ENCODE results near the gene COQ2.
"Not testable (repeated sequence)": the region's sequence is repeated elsewhere in the genome, so short reads cannot be mapped to it uniquely, and the experiment has no call there.

The COQ2 gene

GRCh38 chr4:83308672-83309071, 24.1 kb upstream of the COQ2 start:
- Histone ChIP-seq H3K9me3 (ENCODE audit: control extremely low read depth in 1 of 5, control insufficient read depth in 4 of 5, insufficient read depth in 2 of 5, low read depth in 1 of 5, low read length in 4 of 5) (no peaks in the 10 kb centered on the region), H3K27me3 (replicated peaks in 2 of 5; ENCODE audit: control insufficient read depth in 4 of 5, insufficient read depth in 5 of 5, low read length in 4 of 5) (no peaks in the 10 kb centered on the region), H3K36me3 (ENCODE audit: control insufficient read depth in 4 of 4, insufficient read depth in 4 of 4, low read length in 3 of 4) (no peaks in the 10 kb centered on the region), H3K4me3 (ENCODE audit: control insufficient read depth in 1 of 7, extremely low read depth in 1 of 7, insufficient read depth in 4 of 7, low read depth in 2 of 7, low read length in 6 of 7) (no peak overlapping the region), H3K27ac (ENCODE audit: insufficient read depth in 1 of 2, low read depth in 1 of 2, low read length in 2 of 2, poor library complexity in 1 of 2, severe bottlenecking in 2 of 2) (no peak overlapping the region), H3K4me1 (ENCODE audit: control extremely low read depth in 1 of 4, control insufficient read depth in 4 of 4, insufficient read depth in 4 of 4, low read length in 3 of 4) (peaks cover 0 to 4% (median 0%) of the 10 kb centered on the region in 4 experiments)
- DNase-seq = no peak
- WGBS (ENCODE audit: insufficient coverage) = 100% methylated on average over 3 of the region's 4 CpGs
- CTCF ChIA-PET = interaction anchor here (1.1 to 2.6 kb wide), 4 partner anchors 11 to 18 kb away, joined by 3 to 6 read pairs (median 4); no protein-coding TSS in a partner anchor
- POLR2A ChIA-PET = no interaction called here

DNA sequence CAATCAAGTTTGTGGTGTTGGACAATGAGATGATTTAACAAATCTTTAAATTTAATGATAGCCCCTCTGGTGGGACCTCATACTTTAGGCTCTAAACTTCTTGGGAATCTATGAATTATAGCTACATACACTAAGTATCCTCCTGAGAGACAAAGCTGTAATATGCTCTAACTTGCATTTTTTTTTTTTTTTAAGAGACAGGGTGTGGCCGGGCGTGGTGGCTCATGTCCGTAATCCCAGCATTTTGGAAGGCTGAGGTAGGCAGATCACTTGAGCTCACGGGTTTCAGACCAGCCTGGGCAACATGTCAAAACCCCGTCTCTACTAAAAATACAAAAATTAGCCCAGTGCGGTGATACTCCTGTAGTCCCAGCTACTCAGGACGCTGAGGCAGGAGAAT, 23.3 kb upstream of the COQ2 start:
- H3K27me3 ChIP-seq (replicated peaks in 2 of 5; ENCODE audit: control insufficient read depth in 4 of 5, insufficient read depth in 5 of 5, low read length in 4 of 5) = no peaks in the 10 kb centered on the region
- no peaks in the 10 kb centered on the region for H3K9me3 ChIP-seq (ENCODE audit: control extremely low read depth in 1 of 5, control insufficient read depth in 4 of 5, insufficient read depth in 2 of 5, low read depth in 1 of 5, low read length in 4 of 5)
- no peaks in the 10 kb centered on the region for H3K36me3 ChIP-seq (ENCODE audit: control insufficient read depth in 4 of 4, insufficient read depth in 4 of 4, low read length in 3 of 4)
- POLR2A ChIA-PET = no interaction called here
- DNase-seq = no peak
- 86% methylated on average over 7 of the region's 7 CpGs for WGBS (ENCODE audit: insufficient coverage)
- H3K4me3 ChIP-seq (ENCODE audit: control insufficient read depth in 1 of 7, extremely low read depth in 1 of 7, insufficient read depth in 4 of 7, low read depth in 2 of 7, low read length in 6 of 7) = no peak overlapping the region
- CTCF ChIA-PET = interaction anchor here (0.6 to 1.3 kb wide), 3 partner anchors 10 to 40 kb away, joined by 3 to 5 read pairs (median 4); no protein-coding TSS in a partner anchor
- peaks cover 0 to 4% (median 0%) of the 10 kb centered on the region in 4 experiments for H3K4me1 ChIP-seq (ENCODE audit: control extremely low read depth in 1 of 4, control insufficient read depth in 4 of 4, insufficient read depth in 4 of 4, low read length in 3 of 4)
- H3K27ac ChIP-seq (ENCODE audit: insufficient read depth in 1 of 2, low read depth in 1 of 2, low read length in 2 of 2, poor library complexity in 1 of 2, severe bottlenecking in 2 of 2) = no peak overlapping the region

- H3K9me3 ChIP-seq (ENCODE audit: control extremely low read depth in 1 of 5, control insufficient read depth in 4 of 5, insufficient read depth in 2 of 5, low read depth in 1 of 5, low read length in 4 of 5) = no peaks in the 10 kb centered on the region
- peaks cover 0 to 5% (median 0%) of the 10 kb centered on the region in 4 experiments for H3K36me3 ChIP-seq (ENCODE audit: control insufficient read depth in 4 of 4, insufficient read depth in 4 of 4, low read length in 3 of 4)
- POLR2A ChIA-PET = no interaction called here
- H3K4me3 ChIP-seq (ENCODE audit: control insufficient read depth in 1 of 7, extremely low read depth in 1 of 7, insufficient read depth in 4 of 7, low read depth in 2 of 7, low read length in 6 of 7) = no peak overlapping the region
- no peak overlapping the region for H3K27ac ChIP-seq (ENCODE audit: insufficient read depth in 1 of 2, low read depth in 1 of 2, low read length in 2 of 2, poor library complexity in 1 of 2, severe bottlenecking in 2 of 2)
- WGBS (ENCODE audit: insufficient coverage) = no CpG with 5 or more reads among the region's 2 CpGs
- DNase-seq = no peak
- no peaks in the 10 kb centered on the region for H3K27me3 ChIP-seq (replicated peaks in 2 of 5; ENCODE audit: control insufficient read depth in 4 of 5, insufficient read depth in 5 of 5, low read length in 4 of 5)
- CTCF ChIA-PET = interaction anchor here (0.8 to 2.0 kb wide), 3 partner anchors 10 to 14 kb away, joined by 3 to 5 read pairs (median 4); no protein-coding TSS in a partner anchor
- peaks cover 0 to 4% (median 0%) of the 10 kb centered on the region in 4 experiments for H3K4me1 ChIP-seq (ENCODE audit: control extremely low read depth in 1 of 4, control insufficient read depth in 4 of 4, insufficient read depth in 4 of 4, low read length in 3 of 4)
Observed at GRCh38 chr4:83305187-83305586, 20.6 kb upstream of the COQ2 start.

DNA sequence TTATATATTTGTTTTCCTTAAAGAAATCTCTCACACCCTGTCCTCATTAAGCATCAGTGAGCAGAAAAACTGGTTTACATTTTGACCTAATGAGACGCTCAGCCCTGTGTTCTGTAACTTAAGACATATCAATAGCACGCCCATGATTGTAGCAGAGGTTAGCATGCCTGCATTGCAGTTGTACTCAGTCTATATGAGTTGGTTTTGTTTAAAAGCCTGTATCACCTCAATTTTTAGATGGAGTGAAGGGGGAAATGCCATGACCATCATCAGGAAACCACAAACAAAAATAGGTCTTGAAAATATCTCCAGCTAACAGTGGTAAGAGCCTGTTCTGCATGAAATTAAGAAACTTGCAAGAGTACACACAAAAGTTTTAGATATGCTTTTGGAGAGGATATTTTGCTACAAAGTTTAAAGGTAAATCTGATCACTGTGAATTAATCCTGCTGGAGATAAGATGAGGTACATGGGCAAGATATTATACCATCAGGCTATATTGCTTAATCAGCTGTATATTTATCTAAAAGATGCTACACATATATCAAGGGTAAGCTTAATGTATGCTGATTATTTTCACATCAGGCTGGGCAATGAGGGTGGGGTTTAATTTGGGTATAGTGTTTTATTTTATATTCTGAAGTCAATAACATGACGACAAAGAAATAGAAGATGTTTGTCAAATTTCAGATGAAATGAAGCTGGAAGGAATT, 13.1 kb upstream of the COQ2 start:
- WGBS (ENCODE audit: insufficient coverage) = 69% methylated on average over 2 of the region's 3 CpGs
- Histone ChIP-seq H3K27me3 (replicated peaks in 2 of 5; ENCODE audit: control insufficient read depth in 4 of 5, insufficient read depth in 5 of 5, low read length in 4 of 5) (no peaks in the 10 kb centered on the region), H3K4me1 (ENCODE audit: control extremely low read depth in 1 of 4, control insufficient read depth in 4 of 4, insufficient read depth in 4 of 4, low read length in 3 of 4) (peaks cover 8 to 22% (median 17%) of the 10 kb centered on the region in 4 experiments), H3K4me3 (ENCODE audit: control insufficient read depth in 1 of 7, extremely low read depth in 1 of 7, insufficient read depth in 4 of 7, low read depth in 2 of 7, low read length in 6 of 7) (peak overlapping the region in 4 of 7 experiments; percentile 8 to 54 (median 28)), H3K27ac (ENCODE audit: insufficient read depth in 1 of 2, low read depth in 1 of 2, low read length in 2 of 2, poor library complexity in 1 of 2, severe bottlenecking in 2 of 2) (no peak overlapping the region), H3K9me3 (ENCODE audit: control extremely low read depth in 1 of 5, control insufficient read depth in 4 of 5, insufficient read depth in 2 of 5, low read depth in 1 of 5, low read length in 4 of 5) (no peaks in the 10 kb centered on the region), H3K36me3 (ENCODE audit: control insufficient read depth in 4 of 4, insufficient read depth in 4 of 4, low read length in 3 of 4) (peaks cover 0 to 5% (median 0%) of the 10 kb centered on the region in 4 experiments)
- peak in 2 of 3 donors; percentile 71 to 76 for DNase-seq
- ChIA-PET POLR2A (interaction anchor here (1.0 kb wide), 1 partner anchor 23 kb away, joined by 5 read pairs; no protein-coding TSS in a partner anchor), CTCF (interaction anchor here (1.0 to 2.3 kb wide), 5 partner anchors 12 to 65 kb away, joined by 3 to 9 read pairs (median 6); partner anchors contain the start of gene COQ2)

- no peaks in the 10 kb centered on the region for H3K36me3 ChIP-seq (ENCODE audit: control insufficient read depth in 4 of 4, insufficient read depth in 4 of 4, low read length in 3 of 4)
- DNase-seq = no peak
- H3K9me3 ChIP-seq (ENCODE audit: control extremely low read depth in 1 of 5, control insufficient read depth in 4 of 5, insufficient read depth in 2 of 5, low read depth in 1 of 5, low read length in 4 of 5) = peaks cover 0 to 6% (median 0%) of the 10 kb centered on the region in 5 experiments
- CTCF ChIA-PET = interaction anchor here (1.2 to 3.0 kb wide), 10 partner anchors 9 to 258 kb away, joined by 3 to 16 read pairs (median 4); partner anchors contain the start of genes COPS4 and COQ2
- no peak overlapping the region for H3K27ac ChIP-seq (ENCODE audit: insufficient read depth in 1 of 2, low read depth in 1 of 2, low read length in 2 of 2, poor library complexity in 1 of 2, severe bottlenecking in 2 of 2)
- POLR2A ChIA-PET = interaction anchor here (1.1 kb wide), 1 partner anchor 26 kb away, joined by 3 read pairs; no protein-coding TSS in a partner anchor
- H3K4me3 ChIP-seq (ENCODE audit: control insufficient read depth in 1 of 7, extremely low read depth in 1 of 7, insufficient read depth in 4 of 7, low read depth in 2 of 7, low read length in 6 of 7) = no peak overlapping the region
- no peaks in the 10 kb centered on the region for H3K27me3 ChIP-seq (replicated peaks in 2 of 5; ENCODE audit: control insufficient read depth in 4 of 5, insufficient read depth in 5 of 5, low read length in 4 of 5)
- 94% methylated on average over 3 of the region's 8 CpGs for WGBS (ENCODE audit: insufficient coverage)
- peaks cover 8 to 18% (median 15%) of the 10 kb centered on the region in 4 experiments for H3K4me1 ChIP-seq (ENCODE audit: control extremely low read depth in 1 of 4, control insufficient read depth in 4 of 4, insufficient read depth in 4 of 4, low read length in 3 of 4)
Observed at GRCh38 chr4:83293305-83294046, 8.9 kb upstream of the COQ2 start.

DNA sequence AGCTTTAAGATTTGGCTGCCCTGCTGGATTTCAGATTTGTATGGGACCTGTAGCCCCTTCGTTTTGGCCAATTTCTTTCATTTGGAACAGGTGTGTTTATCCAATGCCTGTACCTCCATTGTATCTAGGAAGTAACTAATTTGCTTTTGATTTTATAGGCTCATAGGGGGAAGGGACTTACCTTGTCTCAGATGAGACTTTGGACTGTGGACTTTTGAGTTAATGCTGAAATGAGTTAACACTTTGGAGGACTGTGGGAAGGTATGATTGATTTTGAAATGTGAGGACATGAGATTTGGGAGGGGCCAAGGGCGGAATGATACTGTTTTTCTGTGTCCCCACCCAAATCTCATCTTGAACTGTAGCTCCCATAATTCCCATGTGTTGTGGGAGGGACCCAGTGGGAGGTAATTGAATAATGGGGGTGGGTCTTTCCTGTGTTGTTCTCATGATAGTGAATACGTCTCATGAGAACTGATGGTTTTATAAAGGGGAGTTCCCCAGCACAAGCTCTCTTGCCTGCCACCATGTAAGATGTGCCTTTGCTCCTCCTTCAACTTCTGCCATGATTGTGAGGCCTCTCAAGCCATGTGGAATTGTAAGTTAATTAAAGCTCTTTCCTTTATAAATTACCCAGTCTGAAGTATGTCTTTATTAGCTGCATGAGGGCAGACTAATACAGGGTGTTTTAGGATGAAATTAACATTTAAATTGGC, 5.6 kb upstream of the COQ2 start:
- H3K9me3 ChIP-seq (ENCODE audit: control extremely low read depth in 1 of 5, control insufficient read depth in 4 of 5, insufficient read depth in 2 of 5, low read depth in 1 of 5, low read length in 4 of 5); DNase-seq; H3K4me3 ChIP-seq (ENCODE audit: control insufficient read depth in 1 of 7, extremely low read depth in 1 of 7, insufficient read depth in 4 of 7, low read depth in 2 of 7, low read length in 6 of 7); H3K27me3 ChIP-seq (replicated peaks in 2 of 5; ENCODE audit: control insufficient read depth in 4 of 5, insufficient read depth in 5 of 5, low read length in 4 of 5); H3K36me3 ChIP-seq (ENCODE audit: control insufficient read depth in 4 of 4, insufficient read depth in 4 of 4, low read length in 3 of 4); POLR2A ChIA-PET; H3K27ac ChIP-seq (ENCODE audit: insufficient read depth in 1 of 2, low read depth in 1 of 2, low read length in 2 of 2, poor library complexity in 1 of 2, severe bottlenecking in 2 of 2): not testable (repeated sequence)
- CTCF ChIA-PET = interaction anchor here (1.4 kb wide), 2 partner anchors 19 to 58 kb away, joined by 3 to 4 read pairs; no protein-coding TSS in a partner anchor
- WGBS (ENCODE audit: insufficient coverage) = 90% methylated on average over 2 of the region's 3 CpGs
- H3K4me1 ChIP-seq (ENCODE audit: control extremely low read depth in 1 of 4, control insufficient read depth in 4 of 4, insufficient read depth in 4 of 4, low read length in 3 of 4) = peaks cover 6 to 11% (median 8%) of the 10 kb centered on the region in 4 experiments
